Embryonic facial prominence (tissue), 1 donor: ENCODE measurements around the gene KLHL40.

Experiments used
- DNase-seq: peaks from one replicate; pipeline ENCODE4 v3.0.0-alpha.2; 2016; ENCODE audit errors: extremely low spot score

Gene KLHL40

GRCh38 chr3:42739401-42740158, 54.2 kb downstream of the KLHL40 start:
- DNase-seq: no peak

GRCh38 chr3:42741796-42742195, 56.5 kb downstream of the KLHL40 start:
- DNase-seq: no peak
